C1 segment of cervical spinal cord (tissue), 14 donors: ENCODE measurements around the gene CACNB2.
A peak's percentile ranks its signal among the peaks of the same experiment; 100 is the strongest.

Source experiments
- DNase-seq, 14 donors: peaks; one replicate each; lab custom pipeline; 2025; lab: John Stamatoyannopoulos, UW

Gene CACNB2

GRCh38 chr10:18501629-18502028 lies 361.4 kb downstream of the CACNB2 start:
- DNase-seq: no peak

GRCh38 chr10:18504161-18504560 lies 363.9 kb downstream of the CACNB2 start:
- DNase-seq: peak in 1 of 14 donors; percentile 68

- DNase-seq: peak in 1 of 14 donors; percentile 37
Measured at GRCh38 chr10:18505456-18506118, 365.4 kb downstream of the CACNB2 start.

- no peak for DNase-seq
Measured at GRCh38 chr10:18508587-18508986, 368.4 kb downstream of the CACNB2 start.

- DNase-seq: no peak
Measured at GRCh38 chr10:18514537-18514936, 374.3 kb downstream of the CACNB2 start.

- no peak for DNase-seq
Measured at GRCh38 chr10:18516851-18517250, 376.6 kb downstream of the CACNB2 start.

- DNase-seq: peak in 1 of 14 donors; percentile 18
Measured at GRCh38 chr10:18523025-18523424, 382.8 kb downstream of the CACNB2 start.

GRCh38 chr10:18523858-18524257 lies 383.6 kb downstream of the CACNB2 start:
- DNase-seq: no peak

- DNase-seq: no peak
Measured at GRCh38 chr10:18527687-18528086, 387.5 kb downstream of the CACNB2 start.

- no peak for DNase-seq
Measured at GRCh38 chr10:18528292-18528691, 388.1 kb downstream of the CACNB2 start.

- DNase-seq: peak in 1 of 14 donors; percentile 57
Measured at GRCh38 chr10:18532881-18533535, 392.8 kb downstream of the CACNB2 start.

GRCh38 chr10:18533896-18534295 lies 393.7 kb downstream of the CACNB2 start:
- no peak for DNase-seq

- no peak for DNase-seq
Measured at GRCh38 chr10:18539335-18539734, 399.1 kb downstream of the CACNB2 start.

GRCh38 chr10:18540195-18540594 lies 400.0 kb downstream of the CACNB2 start:
- DNase-seq: no peak

GRCh38 chr10:18542832-18543231 lies 402.6 kb downstream of the CACNB2 start:
- no peak for DNase-seq

- no peak for DNase-seq
Measured at GRCh38 chr10:18545621-18546305, 405.5 kb downstream of the CACNB2 start.

GRCh38 chr10:18549105-18549504 lies 408.9 kb downstream of the CACNB2 start:
- no peak for DNase-seq

- no peak for DNase-seq
Measured at GRCh38 chr10:18551473-18551872, 411.2 kb downstream of the CACNB2 start.

GRCh38 chr10:18554479-18554878 lies 414.3 kb downstream of the CACNB2 start:
- no peak for DNase-seq

GRCh38 chr10:18556522-18557147 lies 416.4 kb downstream of the CACNB2 start:
- DNase-seq: no peak

GRCh38 chr10:18557960-18558359 lies 417.7 kb downstream of the CACNB2 start:
- DNase-seq: no peak

GRCh38 chr10:18561861-18562551 lies 421.8 kb downstream of the CACNB2 start:
- no peak for DNase-seq
